H9 (cell line): ENCODE data around the gene NMT1. TPM values are rescaled to one million over a fixed set of nuclear protein-coding genes. Genes with fewer than 3 reads are reported as not detected.

Experiments used
- DNase-seq: peaks from one replicate; pipeline ENCODE4 v3.0.0-alpha.2; 2017
- H2AFZ ChIP-seq: one replicate; pipeline ENCODE4 v1.6.1; 2013; ENCODE audit warnings: mild to moderate bottlenecking, low read length, control low read depth, moderate library complexity
- H2AK5ac ChIP-seq: 2 replicates; pipeline ENCODE4 v1.6.1; 2013; ENCODE audit warnings: low read length, control low read depth, mixed read lengths; ENCODE audit not compliant: insufficient read length
- H2BK120ac ChIP-seq: one replicate; pipeline ENCODE4 v1.6.1; 2013; ENCODE audit warnings: low read depth, mild to moderate bottlenecking, low read length, control low read depth, inconsistent platforms; ENCODE audit not compliant: poor library complexity, severe bottlenecking
- H2BK12ac ChIP-seq: 2 replicates; pipeline ENCODE4 v1.6.1; 2013; ENCODE audit warnings: low read length, control low read depth, mixed read lengths, low read depth; ENCODE audit not compliant: insufficient read length
- H2BK15ac ChIP-seq: 2 replicates; pipeline ENCODE4 v1.6.1; 2013; ENCODE audit warnings: low read depth, low read length, control low read depth
- H2BK20ac ChIP-seq: one replicate; pipeline ENCODE4 v1.6.1; 2013; ENCODE audit warnings: low read depth, mild to moderate bottlenecking, low read length, control low read depth, inconsistent platforms; ENCODE audit not compliant: poor library complexity, severe bottlenecking
- H2BK5ac ChIP-seq: 2 replicates; pipeline ENCODE4 v1.6.1; 2013; ENCODE audit warnings: low read length, control low read depth, mixed read lengths; ENCODE audit not compliant: insufficient read length
- H3K14ac ChIP-seq: 2 replicates; pipeline ENCODE4 v1.6.1; 2013; ENCODE audit warnings: low read length, control low read depth; ENCODE audit not compliant: insufficient read depth
- H3K18ac ChIP-seq: 2 replicates; pipeline ENCODE4 v1.6.1; 2013; ENCODE audit warnings: low read depth, mild to moderate bottlenecking, mixed read lengths, low read length, control low read depth; ENCODE audit not compliant: insufficient read length
- H3K23ac ChIP-seq: 2 replicates; pipeline ENCODE4 v1.6.1; 2013; ENCODE audit warnings: low read length, control low read depth, mixed read lengths, low read depth; ENCODE audit not compliant: insufficient read length
- H3K23me2 ChIP-seq: 2 replicates; pipeline ENCODE4 v1.6.1; 2013; ENCODE audit warnings: low read depth, mild to moderate bottlenecking, mixed read lengths, low read length, control low read depth; ENCODE audit not compliant: insufficient read length, poor library complexity, severe bottlenecking
- H3K27ac ChIP-seq: 2 replicates; pipeline ENCODE4 v1.5.1; 2013; ENCODE audit warnings: low read length, control low read depth, mixed read lengths, low read depth; ENCODE audit not compliant: insufficient read length
- H3K27me3 ChIP-seq: 2 replicates; pipeline ENCODE4 v1.6.1; 2013; ENCODE audit warnings: low read length, control low read depth, inconsistent platforms; ENCODE audit not compliant: insufficient read depth
- H3K4ac ChIP-seq: 2 replicates; pipeline ENCODE4 v1.6.1; 2013; ENCODE audit warnings: low read depth, mild to moderate bottlenecking, control low read depth, inconsistent platforms, low read length, moderate library complexity
- H3K4me1 ChIP-seq: 2 replicates; pipeline ENCODE4 v1.6.1; 2013; ENCODE audit warnings: low read length, control low read depth, inconsistent platforms; ENCODE audit not compliant: insufficient read depth
- H3K4me2 ChIP-seq: 2 replicates; pipeline ENCODE4 v1.6.1; 2013; ENCODE audit warnings: low read length, control low read depth, mixed read lengths; ENCODE audit not compliant: insufficient read length, insufficient read depth
- H3K56ac ChIP-seq: 2 replicates; pipeline ENCODE4 v1.6.1; 2013; ENCODE audit warnings: low read depth, mild to moderate bottlenecking, mixed read lengths, low read length, control low read depth; ENCODE audit not compliant: insufficient read length
- H3K79me1 ChIP-seq: 2 replicates; pipeline ENCODE4 v1.6.1; 2013; ENCODE audit warnings: low read depth, mild to moderate bottlenecking, moderate library complexity, low read length, control low read depth, inconsistent platforms; ENCODE audit not compliant: insufficient read depth, poor library complexity, severe bottlenecking
- H3K79me2 ChIP-seq: 2 replicates; pipeline ENCODE4 v1.6.1; 2013; ENCODE audit warnings: low read length, control low read depth, inconsistent platforms; ENCODE audit not compliant: insufficient read depth
- H3K9ac ChIP-seq: 2 replicates; pipeline ENCODE4 v1.6.1; 2013; ENCODE audit warnings: low read length, control low read depth, mixed read lengths; ENCODE audit not compliant: insufficient read length; ENCODE audit errors: extremely low read depth
- H3K9me3 ChIP-seq: one replicate; pipeline ENCODE4 v1.6.1; 2013; ENCODE audit warnings: low read depth, low read length, inconsistent platforms; ENCODE audit not compliant: control insufficient read depth
- H3T11ph ChIP-seq: one replicate; pipeline ENCODE4 v1.6.1; 2013; ENCODE audit warnings: mild to moderate bottlenecking, low read length, control low read depth, inconsistent platforms
- H4K20me1 ChIP-seq: one replicate; pipeline ENCODE4 v1.6.1; 2013; ENCODE audit not compliant: control insufficient read depth, insufficient read length, insufficient read depth
- H4K5ac ChIP-seq: 2 replicates; pipeline ENCODE4 v1.6.1; 2013; ENCODE audit warnings: low read depth, mild to moderate bottlenecking, mixed read lengths, low read length, control low read depth; ENCODE audit not compliant: insufficient read length
- H4K8ac ChIP-seq: replicated peaks from 2 replicates; pipeline ENCODE4 v1.6.1; 2013; ENCODE audit warnings: low read length, control low read depth, mixed read lengths, low read depth; ENCODE audit not compliant: insufficient read length
- H4K91ac ChIP-seq: 2 replicates; pipeline ENCODE4 v1.6.1; 2013; ENCODE audit warnings: low read depth, mild to moderate bottlenecking, moderate library complexity, mixed read lengths, low read length, control low read depth; ENCODE audit not compliant: insufficient read length
- H3K27ac Mint-ChIP-seq, 3 experiments: 2 replicates in 2 of 3; 3 replicates in 1 of 3; pipeline ENCODE4 v1.8.0; 2020 to 2021; ENCODE audit warnings: mixed read lengths in 3 of 3, mild to moderate bottlenecking in 1 of 3, moderate library complexity in 1 of 3
- H3K27me3 Mint-ChIP-seq: 2 replicates; pipeline ENCODE4 v1.8.0; 2021; ENCODE audit warnings: low read depth, mild to moderate bottlenecking, moderate library complexity, mixed read lengths
- H3K36me3 Mint-ChIP-seq, 3 experiments: 2 replicates in 2 of 3; 3 replicates in 1 of 3; pipeline ENCODE4 v1.8.0; 2020 to 2021; ENCODE audit warnings: low read depth in 3 of 3, mixed read lengths in 3 of 3; ENCODE audit not compliant: insufficient read depth in 1 of 3
- H3K4me1 Mint-ChIP-seq, 2 experiments: 2 replicates each; pipeline ENCODE4 v1.8.0; 2020; ENCODE audit warnings: mixed read lengths in 2 of 2
- H3K4me3 Mint-ChIP-seq, 2 experiments: 2 replicates in 1 of 2; 3 replicates in 1 of 2; pipeline ENCODE4 v1.8.0; 2020 to 2021; ENCODE audit warnings: mild to moderate bottlenecking in 2 of 2, mixed read lengths in 2 of 2, moderate library complexity in 1 of 2
- H3K9me3 Mint-ChIP-seq, 2 experiments: 2 replicates in 1 of 2; 3 replicates in 1 of 2; pipeline ENCODE4 v1.8.0; 2020; ENCODE audit warnings: mild to moderate bottlenecking in 2 of 2, mixed read lengths in 2 of 2, moderate library complexity in 1 of 2
- CTCF ChIP-seq: fragments of 200-600 bp; sonication (generic); conservative IDR thresholded peaks from 3 replicates; pipeline ENCODE4 v1.8.0; 2021; ENCODE audit warnings: antibody characterized with exemption, mild to moderate bottlenecking
- WGBS: extraction: QIAGEN DNeasy Blood & Tissue Kit; methylation state at CpG from one replicate; pipeline ENCODE4 v1.1.7; 2013; ENCODE audit warnings: missing lambda C conversion rate, low lambda C conversion rate, mixed read lengths; ENCODE audit not compliant: insufficient read length; ENCODE audit errors: extremely low coverage; 5-methylcytosine and 5-hydroxymethylcytosine counted together
- total RNA-seq: library from RNA; stranded (reverse); gene quantifications from 2 replicates; pipeline ENCODE4 v1.2.1, GENCODE V29; 2021

NMT1 gene
- total RNA-seq, 1 experiment from 2014 or later = 150 TPM

- Histone ChIP-seq H2AK5ac (no peak overlapping the region), H4K8ac (no peak overlapping the region), H3K79me1 (no peaks in the 10 kb centered on the region), H3K27me3 (peaks cover 24% of the 10 kb centered on the region; the same call in 1 of the 2 replicates), H3K23ac (no peak overlapping the region), H4K91ac (no peak overlapping the region), H3K14ac (no peak overlapping the region), H3K79me2 (no peaks in the 10 kb centered on the region), H3K9ac (no peak overlapping the region), H3K27ac (no peak overlapping the region), H2BK12ac (no peak overlapping the region), H4K20me1 (peaks cover 2% of the 10 kb centered on the region), H3K4ac (no peak overlapping the region), H2BK15ac (no peak overlapping the region), H3K4me1 (no peaks in the 10 kb centered on the region; the same call in 1 of the 2 replicates), H4K5ac (no peak overlapping the region), H3K4me2 (no peak overlapping the region), H2BK20ac (no peak overlapping the region), H3K56ac (no peak overlapping the region), H3K9me3 (no peaks in the 10 kb centered on the region), H3T11ph (no peak overlapping the region), H3K18ac (no peak overlapping the region), H2AFZ (no peak overlapping the region), H2BK120ac (no peak overlapping the region), H3K23me2 (peaks cover 14% of the 10 kb centered on the region), H2BK5ac (no peak overlapping the region)
- Mint-ChIP-seq H3K27ac (no peak overlapping the region), H3K27me3 (peaks cover 47% of the 10 kb centered on the region), H3K4me1 (peaks cover 33 to 51% of the 10 kb centered on the region in 2 experiments), H3K36me3 (peaks cover 0 to 2% (median 0%) of the 10 kb centered on the region in 3 experiments; a peak in 1 of 7 replicates), H3K4me3 (peak overlapping the region in 1 of 2 experiments; percentile 18; a peak in 1 of 5 replicates), H3K9me3 (no peaks in the 10 kb centered on the region; a peak in 2 of 5 replicates)
- WGBS = no CpG with 5 or more reads among the region's 5 CpGs
- TF ChIP-seq CTCF = peak; percentile 65
- peak; percentile 81 for DNase-seq
These were observed 44.3 kb upstream of the NMT1 start for GRCh38 chr17:45016823-45017222.
